Dedifferentiated amniotic fluid mesenchymal stem cell (primary cell): ENCODE data around the gene UBE2E2.
A peak's percentile ranks its signal among the peaks of the same experiment; 100 is the strongest.

Experiments used
- DNase-seq: peaks from one replicate; pipeline ENCODE4 v3.0.0-alpha.2; 2016; ENCODE audit errors: extremely low spot score

UBE2E2 gene

DNA sequence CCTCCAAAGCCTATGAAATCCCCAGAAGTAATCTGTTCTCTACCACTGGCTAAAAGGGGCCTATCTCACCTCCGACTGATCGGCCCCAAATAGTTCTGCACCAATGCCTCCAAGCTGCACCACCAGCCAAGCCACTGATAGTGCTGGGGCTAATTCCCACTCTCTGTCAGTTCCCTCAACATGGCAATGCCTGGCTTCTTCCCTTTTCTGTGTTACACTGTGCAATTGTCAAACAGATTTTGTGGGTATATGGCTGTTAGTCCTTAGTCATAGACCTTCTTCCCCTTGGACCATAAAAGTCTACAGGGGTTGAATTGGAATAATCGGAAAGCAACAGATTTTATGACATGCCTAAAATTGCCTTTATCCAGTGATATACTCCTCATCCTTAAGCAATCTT is 9.3 kb upstream of the UBE2E2 start:
- no peak for DNase-seq

DNA sequence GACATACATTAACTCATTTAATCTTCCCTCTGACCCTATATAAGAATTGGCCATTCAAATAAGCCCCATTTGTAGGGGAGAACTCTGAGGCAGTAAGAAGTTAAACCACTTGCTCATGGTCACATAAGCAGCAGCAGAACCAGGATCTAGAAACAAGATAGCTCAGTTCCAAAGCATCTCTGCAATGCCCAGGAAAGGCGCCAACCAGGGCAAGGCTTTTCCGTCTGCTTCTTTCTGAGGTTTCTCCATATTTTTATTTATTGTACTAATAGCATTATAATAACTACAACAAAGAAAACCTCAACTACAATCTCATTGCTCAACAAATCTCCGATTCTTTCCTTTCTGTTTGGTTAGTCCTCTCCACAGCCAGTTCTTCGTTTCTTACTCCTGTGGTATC is 4.3 kb upstream of the UBE2E2 start:
- DNase-seq = peak; percentile 58

DNA sequence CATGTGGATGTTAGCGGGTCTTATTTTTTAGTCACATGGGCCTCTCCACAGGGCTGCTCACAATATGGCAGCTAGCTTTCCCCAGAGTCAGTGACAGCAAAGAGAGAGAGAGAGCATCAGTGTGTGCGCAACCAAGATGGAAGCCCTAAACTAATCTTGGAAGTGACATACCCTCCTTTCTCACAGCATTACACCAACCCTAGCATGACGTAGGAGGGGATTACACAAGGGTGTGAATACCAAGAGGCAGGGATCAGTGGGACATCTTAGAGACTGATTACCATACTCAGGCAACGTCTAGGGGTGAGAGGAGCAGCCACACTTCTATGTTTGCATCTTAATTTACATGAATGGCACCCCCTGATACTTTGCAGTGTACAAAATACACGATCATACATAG is 3.5 kb upstream of the UBE2E2 start:
- DNase-seq = no peak

GRCh38 chr3:23201154-23201838 is 1.8 kb upstream of the UBE2E2 start:
- DNase-seq = no peak

- DNase-seq = no peak
Measured at GRCh38 chr3:23202203-23202920, 765 bp upstream of the UBE2E2 start.

- DNase-seq = no peak
Measured at GRCh38 chr3:23203708-23204330, 692 bp downstream of the UBE2E2 start.

- DNase-seq = no peak
Measured at GRCh38 chr3:23206366-23206765, 3.2 kb downstream of the UBE2E2 start.

GRCh38 chr3:23209103-23209502 is 6.0 kb downstream of the UBE2E2 start:
- DNase-seq = no peak

DNA sequence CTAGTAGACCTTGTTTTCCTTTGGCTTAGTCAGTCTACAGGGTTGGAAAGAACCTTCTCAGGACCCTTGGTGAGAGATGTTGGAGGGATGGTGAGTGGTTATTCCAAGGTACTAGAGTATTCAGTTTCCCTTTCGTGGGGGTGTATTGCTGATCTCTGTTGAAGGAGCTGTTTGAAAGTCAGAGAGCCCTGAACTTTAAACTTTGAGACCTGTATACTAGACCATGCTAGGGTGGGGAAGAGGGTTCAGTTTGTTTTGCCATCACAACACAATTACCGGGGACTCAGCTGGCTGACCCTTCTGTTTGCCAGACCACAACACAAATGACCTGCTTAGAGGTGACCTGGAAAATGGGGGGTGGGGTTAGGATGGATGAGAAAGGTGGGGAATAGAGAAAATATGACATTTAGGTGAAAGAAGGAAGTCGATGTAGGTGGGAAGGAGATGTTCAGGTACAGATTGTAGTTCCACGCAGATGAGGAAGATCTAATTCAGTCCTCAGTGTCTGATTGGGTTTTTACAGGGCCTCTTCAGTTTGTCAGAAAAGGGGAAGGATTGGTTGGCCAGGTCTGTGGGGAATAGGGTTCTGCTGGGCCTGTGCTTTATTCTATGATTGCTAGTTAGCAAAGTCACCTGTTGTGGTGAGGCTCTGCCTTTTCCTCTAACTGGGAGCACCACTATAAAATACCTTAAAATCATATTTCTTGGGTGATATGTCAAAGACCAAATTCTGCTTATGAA is 6.8 kb downstream of the UBE2E2 start:
- no peak for DNase-seq

GRCh38 chr3:23213813-23214212 is 10.7 kb downstream of the UBE2E2 start:
- DNase-seq = no peak

GRCh38 chr3:23217872-23218554 is 14.9 kb downstream of the UBE2E2 start:
- no peak for DNase-seq

DNA sequence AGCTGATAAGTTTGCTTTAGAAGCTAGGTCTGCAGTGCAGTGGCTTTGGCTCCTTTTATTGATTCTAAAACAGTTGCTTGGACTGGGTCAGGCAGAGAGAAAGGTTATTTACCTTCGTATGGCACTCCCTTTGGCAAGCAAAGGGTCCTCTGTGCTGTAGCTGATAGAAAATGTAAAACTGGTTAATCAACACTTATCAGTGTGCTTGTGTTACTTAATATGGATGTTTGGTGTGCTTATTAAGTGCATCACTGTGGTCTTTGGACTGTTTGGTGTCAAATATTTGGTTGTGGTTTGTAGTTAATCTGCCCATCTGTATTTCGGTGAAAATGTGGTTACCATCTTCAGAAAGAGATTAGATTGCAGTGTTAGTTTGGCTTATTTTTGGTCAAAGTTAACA is 16.0 kb downstream of the UBE2E2 start:
- no peak for DNase-seq

DNA sequence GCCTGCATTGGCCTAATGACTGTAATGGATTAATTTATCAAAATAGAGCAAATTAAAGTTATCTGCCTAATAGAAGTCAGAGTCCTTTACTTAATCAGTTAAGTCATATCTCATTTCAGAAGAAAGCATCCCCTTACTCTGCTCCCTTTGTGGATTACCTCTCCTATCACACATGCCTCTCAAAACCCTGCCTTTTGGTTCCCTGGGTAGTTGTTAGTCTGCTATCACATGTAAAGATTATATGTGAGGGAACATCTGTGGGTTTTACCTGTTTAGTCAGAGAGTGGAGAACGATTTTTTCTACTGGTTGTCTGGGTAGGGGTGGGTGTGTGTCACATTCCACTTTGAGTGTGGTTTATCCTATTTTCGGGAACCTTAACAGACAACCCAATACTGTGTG is 16.4 kb downstream of the UBE2E2 start:
- DNase-seq = no peak

DNA sequence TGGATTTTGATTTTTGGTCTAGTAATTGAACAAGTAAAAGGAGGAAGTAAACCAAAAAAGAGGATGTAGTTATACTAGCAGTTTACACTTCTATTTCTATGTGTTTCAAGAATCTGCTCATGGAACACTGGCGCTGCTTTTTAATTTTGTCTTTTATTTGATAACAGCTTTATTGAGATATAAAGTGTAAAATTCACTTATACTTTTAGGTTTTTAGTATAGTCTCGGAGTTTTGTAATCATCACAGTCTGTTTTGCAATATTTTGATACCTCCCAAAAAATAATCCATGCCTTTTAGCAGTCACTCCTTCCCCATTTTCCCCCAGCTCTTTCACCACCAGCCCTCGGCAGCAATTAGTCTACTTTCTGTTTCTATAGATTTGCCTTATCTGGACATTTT is 18.0 kb downstream of the UBE2E2 start:
- DNase-seq = no peak

- DNase-seq = peak; percentile 31
Measured at GRCh38 chr3:23232016-23232415, 28.9 kb downstream of the UBE2E2 start.

DNA sequence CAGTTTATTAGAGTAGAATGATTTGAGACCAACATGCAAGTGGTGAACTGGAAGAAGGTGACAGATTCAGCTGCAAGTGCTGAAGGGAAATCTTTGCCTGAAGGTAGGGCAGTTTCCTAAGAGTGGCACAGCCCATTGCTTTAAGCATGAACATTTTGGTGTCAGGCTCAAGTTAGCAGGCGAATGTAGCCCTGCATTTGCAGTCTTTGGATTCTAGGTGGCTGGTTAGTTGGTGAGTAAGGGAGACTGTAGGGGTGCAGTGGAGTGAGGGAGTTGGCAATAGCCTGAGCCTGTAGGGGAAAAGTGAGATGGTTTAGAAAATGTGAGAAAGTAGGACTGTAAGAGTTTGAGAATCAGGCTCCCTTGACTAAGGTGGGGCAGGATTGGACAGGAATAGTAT is 29.7 kb downstream of the UBE2E2 start:
- no peak for DNase-seq

DNA sequence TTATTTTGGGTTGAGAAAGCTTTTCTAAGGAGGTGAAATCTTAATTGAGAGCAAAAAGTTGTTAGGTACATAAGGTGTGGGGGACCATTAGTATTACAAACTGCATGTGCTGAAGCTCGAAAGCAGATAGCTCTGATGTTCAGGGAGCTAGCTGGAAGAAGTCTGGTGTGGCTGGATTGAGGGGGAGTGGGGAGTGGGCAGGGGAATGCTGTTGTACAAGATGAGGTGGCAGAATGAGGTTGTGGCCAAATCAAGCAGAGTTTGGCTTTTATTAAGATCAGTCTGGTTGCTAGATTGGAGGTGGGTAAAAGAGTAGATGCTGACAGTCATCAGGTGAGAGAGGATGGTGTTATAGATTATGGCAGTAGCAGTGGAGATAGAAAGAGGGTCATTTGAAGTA is 32.1 kb downstream of the UBE2E2 start:
- DNase-seq = no peak

DNA sequence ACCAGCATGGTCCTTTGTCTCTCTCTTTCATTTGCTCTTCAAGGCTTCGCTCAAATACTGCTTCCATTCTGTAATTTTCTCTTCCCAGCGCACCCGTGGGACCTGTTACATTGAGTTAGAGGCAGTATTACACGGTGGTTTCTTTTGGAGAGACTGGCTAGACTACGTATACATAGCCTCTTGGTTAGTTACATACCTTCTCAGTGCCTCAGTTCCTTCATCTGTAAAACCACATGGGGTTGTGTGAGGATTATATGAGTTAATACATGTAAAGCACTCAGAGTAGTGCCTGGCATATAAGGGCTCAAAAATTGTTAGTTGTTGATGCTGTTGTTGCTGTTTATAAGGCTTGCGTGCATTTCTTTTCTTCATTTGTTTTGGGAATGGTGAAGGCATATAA is 33.8 kb downstream of the UBE2E2 start:
- no peak for DNase-seq

- no peak for DNase-seq
Measured at GRCh38 chr3:23238156-23238555, 35.0 kb downstream of the UBE2E2 start.

DNA sequence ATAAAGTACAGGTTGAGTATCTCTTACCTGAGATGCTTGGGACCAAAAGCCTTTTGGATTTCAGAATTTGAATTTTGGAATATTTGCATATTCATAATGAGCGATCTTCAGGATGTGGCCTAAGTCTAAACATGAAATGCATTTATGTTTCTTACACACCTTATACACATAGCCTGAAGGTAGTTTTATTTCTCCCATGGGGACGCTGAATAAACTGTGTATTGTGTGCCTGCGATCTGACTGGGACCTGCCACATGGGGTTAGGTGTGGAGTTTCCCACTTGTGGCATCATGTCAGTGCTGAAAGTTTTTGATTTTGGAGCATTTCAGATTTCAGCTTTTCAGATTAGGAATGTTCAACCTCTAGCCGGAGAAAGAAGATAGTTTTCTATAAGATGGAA is 35.5 kb downstream of the UBE2E2 start:
- DNase-seq = no peak

DNA sequence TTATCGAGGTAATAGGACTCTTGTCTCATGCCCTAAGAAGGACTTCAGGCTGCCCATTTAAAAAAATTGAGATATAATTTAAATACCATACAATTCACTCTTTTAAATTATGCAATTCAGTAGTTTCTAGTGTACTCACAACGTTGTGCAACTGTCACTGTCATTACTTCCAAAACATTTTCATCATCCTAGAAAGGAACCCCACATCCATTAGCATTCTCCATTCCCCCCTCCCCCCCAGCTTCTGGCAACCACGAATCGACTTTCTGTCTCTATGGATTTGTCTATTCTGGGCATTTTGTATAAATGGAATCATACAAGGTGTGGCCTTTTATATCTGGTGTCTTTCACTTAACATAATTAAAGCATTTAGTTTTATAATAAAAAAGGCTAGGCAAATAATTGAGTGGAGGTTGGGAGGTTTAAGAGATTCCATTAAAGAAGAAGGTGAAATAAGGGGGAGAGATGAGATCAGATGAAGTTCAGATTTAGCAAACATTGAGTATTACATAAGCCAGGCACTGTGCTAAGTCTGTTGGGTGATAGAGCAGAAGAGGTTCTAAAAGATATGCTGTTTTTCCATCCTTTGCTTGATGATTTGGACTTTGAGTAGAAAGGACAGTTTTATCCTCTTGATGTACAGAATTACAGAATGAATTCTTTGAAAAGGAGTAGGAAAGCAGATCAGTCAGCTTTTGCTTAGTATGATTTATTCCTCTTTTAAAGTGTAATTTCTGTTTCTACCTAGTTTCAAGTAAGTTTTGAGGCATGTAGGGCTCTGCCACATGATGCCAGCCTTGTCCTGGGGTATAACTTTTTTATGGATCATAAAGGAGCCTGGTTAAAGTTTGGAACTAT is 36.3 kb downstream of the UBE2E2 start:
- DNase-seq = no peak
